HAP-1 (cell line): ENCODE data around the gene LYPD5.
"Not testable (repeated sequence)": the region's sequence is repeated elsewhere in the genome, so short reads cannot be mapped to it uniquely, and the experiment has no call there.

Experiments used
- DNase-seq, 2 experiments: peaks; one replicate each; pipeline ENCODE4 v3.0.0-alpha.2; 2016 to 2020; ENCODE audit warnings: low spot score in 2 of 2
- H3K27me3 ChIP-seq: fragments of 250-450 bp; sonication (Bioruptor Pico); 2 replicates; pipeline ENCODE4 v1.5.1; 2020; ENCODE audit warnings: low read depth, mild to moderate bottlenecking, moderate library complexity
- H3K36me3 ChIP-seq: fragments of 250-450 bp; sonication (Bioruptor Pico); replicated peaks from 2 replicates; pipeline ENCODE4 v1.5.1; 2020; ENCODE audit warnings: mild to moderate bottlenecking
- H3K4me1 ChIP-seq: fragments of 250-450 bp; sonication (Bioruptor Pico); 2 replicates; pipeline ENCODE4 v1.5.1; 2020; ENCODE audit warnings: mild to moderate bottlenecking
- H3K4me3 ChIP-seq: fragments of 250-450 bp; sonication (Bioruptor Pico); 2 replicates; pipeline ENCODE4 v1.5.1; 2020; ENCODE audit warnings: mild to moderate bottlenecking, moderate library complexity
- H3K9me3 ChIP-seq: fragments of 250-450 bp; sonication (Bioruptor Pico); 2 replicates; pipeline ENCODE4 v1.5.1; 2020; ENCODE audit warnings: mild to moderate bottlenecking, moderate library complexity
- in situ Hi-C: fragments of 300-500 bp; cut with MboI; formaldehyde crosslinking; loops from 3 replicates; pipeline ENCODE4 v1.14.3; 2020; ENCODE audit warnings: low sequenced_read_pairs, inconsistent platforms, mixed read lengths

The LYPD5 gene

GRCh38 chr19:43779147-43779819 lies 23.0 kb downstream of the LYPD5 start:
- Histone ChIP-seq H3K4me1 (no peaks in the 10 kb centered on the region), H3K4me3 (no peak overlapping the region), H3K9me3 (no peaks in the 10 kb centered on the region), H3K27me3 (no peaks in the 10 kb centered on the region), H3K36me3 (no peaks in the 10 kb centered on the region)
- no peak for DNase-seq
- in situ Hi-C loops: no loop called here

- Histone ChIP-seq H3K36me3 (no peaks in the 10 kb centered on the region), H3K4me3 (no peak overlapping the region), H3K27me3 (no peaks in the 10 kb centered on the region), H3K4me1 (no peaks in the 10 kb centered on the region), H3K9me3 (no peaks in the 10 kb centered on the region)
- in situ Hi-C loops: no loop called here
- DNase-seq: no peak
These were observed 23.6 kb downstream of the LYPD5 start for GRCh38 chr19:43778651-43779050.

GRCh38 chr19:43777163-43777695 lies 25.0 kb downstream of the LYPD5 start:
- Histone ChIP-seq H3K4me1 (no peaks in the 10 kb centered on the region), H3K4me3 (no peak overlapping the region), H3K9me3 (no peaks in the 10 kb centered on the region), H3K36me3 (no peaks in the 10 kb centered on the region), H3K27me3 (no peaks in the 10 kb centered on the region)
- no peak for DNase-seq
- in situ Hi-C loops: no loop called here

- Histone ChIP-seq H3K4me3 (no peak overlapping the region), H3K27me3 (no peaks in the 10 kb centered on the region)
These were observed 26.0 kb downstream of the LYPD5 start for GRCh38 chr19:43776286-43776685.

GRCh38 chr19:43775299-43775890 lies 26.9 kb downstream of the LYPD5 start:
- Histone ChIP-seq H3K9me3 (no peaks in the 10 kb centered on the region), H3K27me3 (no peaks in the 10 kb centered on the region), H3K4me1 (no peaks in the 10 kb centered on the region), H3K4me3 (no peak overlapping the region), H3K36me3 (no peaks in the 10 kb centered on the region)
- in situ Hi-C loops: no loop called here
- no peak for DNase-seq

More at GRCh38 chr19:43776286-43776685, 26.0 kb downstream of the LYPD5 start:
- in situ Hi-C loops: no loop called here
- Histone ChIP-seq H3K36me3 (no peaks in the 10 kb centered on the region), H3K4me1 (no peaks in the 10 kb centered on the region), H3K9me3 (no peaks in the 10 kb centered on the region)
- no peak for DNase-seq

GRCh38 chr19:43774940-43775258 lies 27.3 kb downstream of the LYPD5 start:
- in situ Hi-C loops, H3K9me3 ChIP-seq, H3K27me3 ChIP-seq, H3K4me3 ChIP-seq, H3K36me3 ChIP-seq, DNase-seq, H3K4me1 ChIP-seq: not testable (repeated sequence)

GRCh38 chr19:43774103-43774939 lies 27.9 kb downstream of the LYPD5 start:
- in situ Hi-C loops: no loop called here
- no peak overlapping the region for H3K4me3 ChIP-seq
- no peaks in the 10 kb centered on the region for H3K27me3 ChIP-seq
- H3K36me3 ChIP-seq: no peaks in the 10 kb centered on the region
- no peak for DNase-seq
- H3K9me3 ChIP-seq: no peaks in the 10 kb centered on the region
- H3K4me1 ChIP-seq: no peaks in the 10 kb centered on the region

GRCh38 chr19:43773725-43774102 lies 28.5 kb downstream of the LYPD5 start:
- in situ Hi-C loops: no loop called here
- Histone ChIP-seq H3K9me3 (no peaks in the 10 kb centered on the region), H3K36me3 (no peaks in the 10 kb centered on the region), H3K4me1 (no peaks in the 10 kb centered on the region), H3K4me3 (no peak overlapping the region), H3K27me3 (no peaks in the 10 kb centered on the region)
- DNase-seq: no peak

GRCh38 chr19:43769256-43769655 lies 33.0 kb downstream of the LYPD5 start:
- in situ Hi-C loops: no loop called here
- DNase-seq: no peak
- H3K36me3 ChIP-seq: no peaks in the 10 kb centered on the region

GRCh38 chr19:43768273-43769050 lies 33.8 kb downstream of the LYPD5 start:
- H3K9me3 ChIP-seq: no peaks in the 10 kb centered on the region
- no peaks in the 10 kb centered on the region for H3K36me3 ChIP-seq
- H3K4me1 ChIP-seq: no peaks in the 10 kb centered on the region
- in situ Hi-C loops: no loop called here
- no peaks in the 10 kb centered on the region for H3K27me3 ChIP-seq
- no peak for DNase-seq
- H3K4me3 ChIP-seq: no peak overlapping the region

More at GRCh38 chr19:43769256-43769655, 33.0 kb downstream of the LYPD5 start:
- H3K4me1 ChIP-seq: no peaks in the 10 kb centered on the region
- H3K27me3 ChIP-seq: no peaks in the 10 kb centered on the region
- no peak overlapping the region for H3K4me3 ChIP-seq
- no peaks in the 10 kb centered on the region for H3K9me3 ChIP-seq

GRCh38 chr19:43767818-43768217 lies 34.4 kb downstream of the LYPD5 start:
- H3K4me1 ChIP-seq: no peaks in the 10 kb centered on the region
- H3K4me3 ChIP-seq: no peak overlapping the region
- no peaks in the 10 kb centered on the region for H3K36me3 ChIP-seq
- no peaks in the 10 kb centered on the region for H3K9me3 ChIP-seq
- no peak for DNase-seq
- in situ Hi-C loops: no loop called here
- no peaks in the 10 kb centered on the region for H3K27me3 ChIP-seq

GRCh38 chr19:43767316-43767715 lies 34.9 kb downstream of the LYPD5 start:
- no peaks in the 10 kb centered on the region for H3K27me3 ChIP-seq
- no peak for DNase-seq
- no peaks in the 10 kb centered on the region for H3K4me1 ChIP-seq
- H3K9me3 ChIP-seq: no peaks in the 10 kb centered on the region
- no peaks in the 10 kb centered on the region for H3K36me3 ChIP-seq
- in situ Hi-C loops: no loop called here
- no peak overlapping the region for H3K4me3 ChIP-seq

- DNase-seq: no peak
- Histone ChIP-seq H3K9me3 (no peaks in the 10 kb centered on the region), H3K27me3 (no peaks in the 10 kb centered on the region), H3K4me1 (no peaks in the 10 kb centered on the region), H3K4me3 (no peak overlapping the region), H3K36me3 (no peaks in the 10 kb centered on the region)
- in situ Hi-C loops: no loop called here
These were observed 35.5 kb downstream of the LYPD5 start for GRCh38 chr19:43766755-43767043.
